Endothelial cell of umbilical vein (primary cell): ENCODE data around the gene DNAJC21. TPM values are rescaled to one million over a fixed set of nuclear protein-coding genes. Genes with fewer than 3 reads are reported as not detected.

Experiments used
- BruUV-seq: library from RNA; stranded (reverse); fragments of 400-500 nt; replicated peaks from 2 replicates; lab custom pipeline; 2021; lab: Mats Ljungman, UMichigan
- CTCF ChIA-PET: fragments of 300-600, 350-600 bp; sonication (Branson Sonifier 250); formaldehyde crosslinking; loops from one replicate; lab custom pipeline; 2021; ENCODE audit warnings: antibody characterized with exemption, inconsistent platforms; lab: Charles Lee
- POLR2A ChIA-PET: fragments of 300-600, 350-600 bp; sonication (Branson Sonifier 250); formaldehyde crosslinking; loops from one replicate; lab custom pipeline; 2021; ENCODE audit warnings: antibody characterized with exemption, inconsistent platforms; lab: Charles Lee
- DNase-seq: peaks from one replicate; pipeline ENCODE4 v3.0.0-alpha.2; 2011; ENCODE audit warnings: low read depth, low spot score
- FAIRE-seq: peaks from 2 replicates; lab custom pipeline; 2011; peaks lifted over from hg19 to GRCh38; lab: Jason Lieb, UNC
- H2AFZ ChIP-seq: 2 replicates; pipeline ENCODE4 v1.6.0; 2012; ENCODE audit warnings: low read depth, low read length, control low read depth, inconsistent platforms
- H3K27ac ChIP-seq: 2 replicates; pipeline ENCODE4 v1.5.1; 2011; ENCODE audit warnings: low read depth, mild to moderate bottlenecking, control low read depth, low read length, moderate library complexity; ENCODE audit not compliant: insufficient read depth
- H3K27me3 ChIP-seq, 2 experiments: 2 replicates each; pipeline versions ENCODE4 v1.6.0 to v1.6.1; 2011; ENCODE audit warnings: low read length in 2 of 2, mixed read lengths in 1 of 2; ENCODE audit not compliant: control insufficient read depth in 2 of 2, insufficient read depth in 2 of 2
- H3K36me3 ChIP-seq, 2 experiments: 2 replicates in 1 of 2; 3 replicates in 1 of 2; pipeline ENCODE4 v1.5.1; 2011; ENCODE audit warnings: low read length in 2 of 2, mild to moderate bottlenecking in 1 of 2, moderate library complexity in 1 of 2; ENCODE audit not compliant: control insufficient read depth in 2 of 2, insufficient read depth in 2 of 2; ENCODE audit errors: extremely low read depth in 1 of 2
- H3K4me1 ChIP-seq: 3 replicates; pipeline ENCODE4 v1.5.1; 2011; ENCODE audit warnings: mild to moderate bottlenecking, low read length; ENCODE audit not compliant: control insufficient read depth, insufficient read depth; ENCODE audit errors: extremely low read depth
- H3K4me2 ChIP-seq: 2 replicates; pipeline ENCODE4 v1.6.1; 2011; ENCODE audit warnings: low read length, control low read depth, mixed read lengths; ENCODE audit not compliant: insufficient read depth
- H3K4me3 ChIP-seq, 3 experiments: fragments of 200-600 bp in 1 of 3; sonication (generic), shearing (Covaris generic) in 1 of 3; replicated peaks in 1 of 3; 2 replicates each; pipeline ENCODE4 v1.5.1; 2011 to 2016; ENCODE audit warnings: control low read depth in 3 of 3, low read length in 3 of 3, mild to moderate bottlenecking in 2 of 3, inconsistent platforms in 1 of 3, low read depth in 1 of 3, moderate library complexity in 1 of 3; ENCODE audit not compliant: insufficient read depth in 1 of 3
- H3K79me2 ChIP-seq: 2 replicates; pipeline ENCODE4 v1.6.0; 2012; ENCODE audit warnings: low read length, inconsistent platforms; ENCODE audit not compliant: control insufficient read depth, insufficient read depth
- H3K9ac ChIP-seq: replicated peaks from 2 replicates; pipeline ENCODE3; 2011; ENCODE audit warnings: low read length, control low read depth; ENCODE audit not compliant: insufficient read depth; ENCODE audit errors: extremely low read depth
- H3K9me1 ChIP-seq: replicated peaks from 3 replicates; pipeline ENCODE4 v1.6.0; 2011; ENCODE audit warnings: mild to moderate bottlenecking, low read length; ENCODE audit not compliant: control insufficient read depth, insufficient read depth; ENCODE audit errors: extremely low read depth
- H3K9me3 ChIP-seq: replicated peaks from 2 replicates; pipeline ENCODE4 v1.5.1; 2012; ENCODE audit warnings: low read length, inconsistent platforms; ENCODE audit not compliant: control insufficient read depth, insufficient read depth
- H4K20me1 ChIP-seq: replicated peaks from 2 replicates; pipeline ENCODE3; 2011; ENCODE audit warnings: mild to moderate bottlenecking, low read length; ENCODE audit not compliant: control insufficient read depth, insufficient read depth; ENCODE audit errors: extremely low read depth
- EZH2 ChIP-seq: IDR thresholded peaks from 2 replicates; pipeline ENCODE4 v1.6.1; 2012; ENCODE audit warnings: borderline replicate concordance, low read depth, mild to moderate bottlenecking, moderate library complexity, low read length, inconsistent platforms; ENCODE audit not compliant: severe bottlenecking
- FOS ChIP-seq: IDR thresholded peaks from 2 replicates; pipeline ENCODE4 v1.6.1; 2011; ENCODE audit warnings: mild to moderate bottlenecking, low read length, moderate library complexity, borderline replicate concordance; ENCODE audit not compliant: insufficient read depth
- GATA2 ChIP-seq: IDR thresholded peaks from 2 replicates; pipeline ENCODE4 v1.7.0; 2011; ENCODE audit warnings: low read depth, mild to moderate bottlenecking, moderate library complexity, mixed read lengths, low read length; ENCODE audit not compliant: insufficient read length, insufficient read depth
- JUN ChIP-seq: IDR thresholded peaks from 2 replicates; pipeline ENCODE4 v1.6.1; 2011; ENCODE audit warnings: borderline replicate concordance, low read depth; ENCODE audit not compliant: insufficient read length, insufficient read depth
- MAX ChIP-seq: IDR thresholded peaks from 2 replicates; pipeline ENCODE4 v1.6.1; 2011; ENCODE audit not compliant: insufficient read depth, insufficient read length
- MYC ChIP-seq: IDR thresholded peaks from one replicate; pipeline ENCODE4 v1.6.1; 2011; ENCODE audit warnings: mild to moderate bottlenecking, low read depth, low read length
- POLR2A ChIP-seq: IDR thresholded peaks from 2 replicates; pipeline ENCODE4 v1.6.1; 2012; ENCODE audit warnings: low read depth, mild to moderate bottlenecking, control low read depth, low read length
- POLR2AphosphoS5 ChIP-seq: IDR thresholded peaks from 2 replicates; pipeline ENCODE4 v1.6.1; 2012; ENCODE audit warnings: low read depth, mild to moderate bottlenecking, control low read depth, low read length, moderate library complexity; ENCODE audit not compliant: insufficient read depth
- dilution Hi-C: fragments of 300-500 bp; cut with MboI; formaldehyde crosslinking; loops from one replicate; pipeline ENCODE4 v1.15.0; 2019; ENCODE audit warnings: low sequenced_read_pairs; ENCODE audit not compliant: extremely low pct_ligation_motif_present
- intact Hi-C: fragments of 100-400 bp; cut with micrococcal nuclease; formaldehyde crosslinking; loops from one replicate; pipeline ENCODE4 v1.10.0; 2022
- polyA plus RNA-seq, 4 experiments: library from polyadenylated mRNA; depleted of rRNA in 3 of 4; stranded (reverse) in 3 of 4; unstranded in 1 of 4; fragments of >200 nt; gene quantifications; 2 replicates each; pipeline versions ENCODE4 v1.2.1 to v1.2.3, GENCODE V29; 2011 to 2012; ENCODE audit warnings: missing spikeins in 1 of 4
- total RNA-seq: library from RNA; stranded (reverse); gene quantifications from 2 replicates; pipeline ENCODE4 v1.2.3, GENCODE V29; 2021
- TF ChIP-seq, protein P1 (sequence below), 2 donors: IDR thresholded peaks; 1 replicate in 1 of 2; 2 replicates in 1 of 2; pipeline ENCODE4 v1.5.1; 2011; ENCODE audit warnings: low read length in 2 of 2, mild to moderate bottlenecking in 2 of 2, moderate library complexity in 2 of 2, control low read depth in 1 of 2, inconsistent platforms in 1 of 2, low read depth in 1 of 2; ENCODE audit not compliant: insufficient read depth in 1 of 2; ENCODE audit errors: extremely low read depth in 1 of 2

The DNAJC21 gene
- total and polyA plus RNA-seq, 2 donors (not counting 3 experiments of a cell fraction or from before 2014, with no cell fraction given): 5.3 to 39.4 TPM

DNA sequence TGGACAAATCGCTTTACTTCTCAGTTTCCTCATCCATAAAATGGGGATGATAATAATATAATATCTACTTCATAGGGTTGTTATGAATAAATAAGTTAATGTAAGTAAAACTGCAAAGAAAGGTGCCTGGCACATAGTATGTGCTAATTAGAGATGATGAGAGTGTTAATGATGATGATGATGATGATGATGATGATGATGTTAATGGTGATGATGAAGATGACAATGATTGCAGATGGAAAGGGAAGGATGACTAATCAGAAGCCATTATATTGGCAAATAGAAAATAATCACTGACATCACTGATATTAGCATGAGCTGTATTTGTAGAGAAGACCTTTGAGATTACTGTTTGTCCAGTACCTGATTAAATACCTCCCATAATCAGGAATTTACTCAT, 34.6 kb upstream of the DNAJC21 start:
- ChIA-PET CTCF (interaction anchor here (0.9 to 7.2 kb wide), 2 partner anchors 409 to 420 kb away, joined by 3 to 84 read pairs; no protein-coding TSS in a partner anchor), POLR2A (no interaction called here)
- H3K9me1 ChIP-seq: no peaks in the 10 kb centered on the region
- FAIRE-seq: no peak
- intact Hi-C loops (no loop called here), dilution Hi-C loops (no loop called here)
- H4K20me1 ChIP-seq: no peaks in the 10 kb centered on the region
- no peak overlapping the region for H2AFZ ChIP-seq
- no peak overlapping the region for H3K9ac ChIP-seq
- BruUV-seq: no TSS peak
- H3K79me2 ChIP-seq: no peaks in the 10 kb centered on the region
- H3K4me2 ChIP-seq: no peak overlapping the region
- H3K4me3 ChIP-seq: no peak overlapping the region
- peaks cover 0 to 2% of the 10 kb centered on the region in 2 experiments for H3K27me3 ChIP-seq
- no peak overlapping the region for H3K27ac ChIP-seq
- H3K36me3 ChIP-seq: no peaks in the 10 kb centered on the region
- no peak for DNase-seq
- TF ChIP-seq GATA2: no peak
- TF ChIP-seq MAX: no peak
- no peak for TF ChIP-seq POLR2AphosphoS5
- TF ChIP-seq JUN: no peak
- TF ChIP-seq, protein P1, sequence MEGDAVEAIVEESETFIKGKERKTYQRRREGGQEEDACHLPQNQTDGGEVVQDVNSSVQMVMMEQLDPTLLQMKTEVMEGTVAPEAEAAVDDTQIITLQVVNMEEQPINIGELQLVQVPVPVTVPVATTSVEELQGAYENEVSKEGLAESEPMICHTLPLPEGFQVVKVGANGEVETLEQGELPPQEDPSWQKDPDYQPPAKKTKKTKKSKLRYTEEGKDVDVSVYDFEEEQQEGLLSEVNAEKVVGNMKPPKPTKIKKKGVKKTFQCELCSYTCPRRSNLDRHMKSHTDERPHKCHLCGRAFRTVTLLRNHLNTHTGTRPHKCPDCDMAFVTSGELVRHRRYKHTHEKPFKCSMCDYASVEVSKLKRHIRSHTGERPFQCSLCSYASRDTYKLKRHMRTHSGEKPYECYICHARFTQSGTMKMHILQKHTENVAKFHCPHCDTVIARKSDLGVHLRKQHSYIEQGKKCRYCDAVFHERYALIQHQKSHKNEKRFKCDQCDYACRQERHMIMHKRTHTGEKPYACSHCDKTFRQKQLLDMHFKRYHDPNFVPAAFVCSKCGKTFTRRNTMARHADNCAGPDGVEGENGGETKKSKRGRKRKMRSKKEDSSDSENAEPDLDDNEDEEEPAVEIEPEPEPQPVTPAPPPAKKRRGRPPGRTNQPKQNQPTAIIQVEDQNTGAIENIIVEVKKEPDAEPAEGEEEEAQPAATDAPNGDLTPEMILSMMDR (IDR thresholded peaks at IDR 0.05; ENCODE audit: extremely low read depth in 1 of 2, insufficient read depth in 1 of 2, low read depth in 1 of 2, low read length in 2 of 2): no peak
- TF ChIP-seq MYC: no peak
- TF ChIP-seq EZH2: no peak
- TF ChIP-seq POLR2A: no peak
- TF ChIP-seq FOS: no peak
- no peaks in the 10 kb centered on the region for H3K9me3 ChIP-seq
- H3K4me1 ChIP-seq: no peaks in the 10 kb centered on the region
